HL-60 (cell line): ENCODE results near the gene BBC3. TPM values are rescaled to one million over a fixed set of nuclear protein-coding genes. Genes with fewer than 3 reads are reported as not detected.

ENCODE experiments used
- DNase-seq, 2 experiments: peaks; one replicate each; pipeline ENCODE4 v3.0.0-alpha.2; 2010 to 2020; ENCODE audit warnings: low read depth in 1 of 2, low spot score in 1 of 2
- H3K27ac ChIP-seq: fragments of 250-450 bp; sonication (Bioruptor Pico); replicated peaks from 2 replicates; pipeline ENCODE4 v1.5.1; 2020; ENCODE audit warnings: mild to moderate bottlenecking, moderate library complexity
- H3K27me3 ChIP-seq: fragments of 250-450 bp; sonication (Bioruptor Pico); 2 replicates; pipeline ENCODE4 v1.5.1; 2021; ENCODE audit warnings: mild to moderate bottlenecking, moderate library complexity; ENCODE audit not compliant: insufficient read depth, poor library complexity, severe bottlenecking
- H3K4me3 ChIP-seq: replicated peaks from 2 replicates; pipeline ENCODE4 v1.5.1; 2011; ENCODE audit warnings: mild to moderate bottlenecking, control low read depth, low read length; ENCODE audit not compliant: insufficient read depth
- GABPA ChIP-seq: IDR thresholded peaks from 2 replicates; pipeline ENCODE4 v1.6.1; 2012; ENCODE audit warnings: low read depth
- POLR2AphosphoS5 ChIP-seq: IDR thresholded peaks from 2 replicates; pipeline ENCODE4 v1.6.1; 2012; ENCODE audit warnings: low read depth
- SPI1 ChIP-seq: IDR thresholded peaks from 2 replicates; pipeline ENCODE4 v1.6.1; 2012; ENCODE audit warnings: low read depth, mild to moderate bottlenecking, borderline replicate concordance
- microRNA-seq: library from miRNA; unstranded; fragments of <30 nt; microRNA quantifications from one replicate; pipeline ENCODE4, GENCODE V29; 2018
- TF ChIP-seq, protein P1 (sequence below): IDR thresholded peaks from one replicate; pipeline ENCODE4 v1.5.1; 2011; ENCODE audit warnings: low read length, control low read depth, inconsistent platforms; ENCODE audit not compliant: insufficient read depth
- TF ChIP-seq, protein P2 (sequence below): IDR thresholded peaks from 2 replicates; pipeline ENCODE4 v1.6.1; 2012; ENCODE audit warnings: low read depth; ENCODE audit not compliant: insufficient replicate concordance

BBC3 gene

DNA sequence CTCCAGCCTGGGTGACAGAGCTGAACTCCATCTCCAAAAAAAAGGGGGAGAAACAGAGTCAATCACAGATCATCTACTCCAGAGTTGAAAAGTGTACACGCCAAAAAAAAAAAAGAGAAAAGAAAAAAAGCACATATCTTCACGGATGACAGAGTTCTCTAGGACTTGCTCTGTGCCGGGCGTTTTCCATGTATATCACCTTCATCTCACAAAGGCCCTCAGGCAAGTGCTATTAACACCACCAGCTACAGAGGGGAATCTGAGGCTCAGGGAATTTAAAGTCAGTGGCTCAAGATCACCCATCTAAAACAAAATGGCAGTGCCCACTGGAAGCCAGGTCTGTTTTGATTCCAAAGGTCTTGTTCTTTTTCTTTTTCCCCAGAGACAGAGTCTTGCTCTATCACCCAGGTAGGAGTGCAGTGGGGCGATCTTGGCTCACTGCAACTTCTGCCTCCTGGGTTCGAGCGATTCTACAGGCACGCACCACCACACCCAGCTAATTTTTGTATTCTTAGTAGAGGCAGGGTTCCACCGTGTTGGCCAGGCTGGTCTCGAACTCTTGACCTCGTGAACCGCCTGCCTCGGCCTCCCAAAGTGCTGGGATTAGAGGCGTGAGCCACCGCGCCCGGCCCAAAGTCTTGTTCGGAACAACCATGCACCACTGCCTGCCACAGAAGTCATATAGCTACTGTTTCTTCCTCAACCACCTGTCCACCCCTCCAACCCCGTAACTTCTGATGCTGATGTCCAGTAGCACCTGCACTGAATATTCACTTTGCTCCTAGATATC lies 58.1 kb downstream of the BBC3 start:
- TF ChIP-seq, protein P1, sequence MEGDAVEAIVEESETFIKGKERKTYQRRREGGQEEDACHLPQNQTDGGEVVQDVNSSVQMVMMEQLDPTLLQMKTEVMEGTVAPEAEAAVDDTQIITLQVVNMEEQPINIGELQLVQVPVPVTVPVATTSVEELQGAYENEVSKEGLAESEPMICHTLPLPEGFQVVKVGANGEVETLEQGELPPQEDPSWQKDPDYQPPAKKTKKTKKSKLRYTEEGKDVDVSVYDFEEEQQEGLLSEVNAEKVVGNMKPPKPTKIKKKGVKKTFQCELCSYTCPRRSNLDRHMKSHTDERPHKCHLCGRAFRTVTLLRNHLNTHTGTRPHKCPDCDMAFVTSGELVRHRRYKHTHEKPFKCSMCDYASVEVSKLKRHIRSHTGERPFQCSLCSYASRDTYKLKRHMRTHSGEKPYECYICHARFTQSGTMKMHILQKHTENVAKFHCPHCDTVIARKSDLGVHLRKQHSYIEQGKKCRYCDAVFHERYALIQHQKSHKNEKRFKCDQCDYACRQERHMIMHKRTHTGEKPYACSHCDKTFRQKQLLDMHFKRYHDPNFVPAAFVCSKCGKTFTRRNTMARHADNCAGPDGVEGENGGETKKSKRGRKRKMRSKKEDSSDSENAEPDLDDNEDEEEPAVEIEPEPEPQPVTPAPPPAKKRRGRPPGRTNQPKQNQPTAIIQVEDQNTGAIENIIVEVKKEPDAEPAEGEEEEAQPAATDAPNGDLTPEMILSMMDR = no peak
- TF ChIP-seq GABPA (no peak), SPI1 (no peak), POLR2AphosphoS5 (no peak)
- TF ChIP-seq, protein P2, sequence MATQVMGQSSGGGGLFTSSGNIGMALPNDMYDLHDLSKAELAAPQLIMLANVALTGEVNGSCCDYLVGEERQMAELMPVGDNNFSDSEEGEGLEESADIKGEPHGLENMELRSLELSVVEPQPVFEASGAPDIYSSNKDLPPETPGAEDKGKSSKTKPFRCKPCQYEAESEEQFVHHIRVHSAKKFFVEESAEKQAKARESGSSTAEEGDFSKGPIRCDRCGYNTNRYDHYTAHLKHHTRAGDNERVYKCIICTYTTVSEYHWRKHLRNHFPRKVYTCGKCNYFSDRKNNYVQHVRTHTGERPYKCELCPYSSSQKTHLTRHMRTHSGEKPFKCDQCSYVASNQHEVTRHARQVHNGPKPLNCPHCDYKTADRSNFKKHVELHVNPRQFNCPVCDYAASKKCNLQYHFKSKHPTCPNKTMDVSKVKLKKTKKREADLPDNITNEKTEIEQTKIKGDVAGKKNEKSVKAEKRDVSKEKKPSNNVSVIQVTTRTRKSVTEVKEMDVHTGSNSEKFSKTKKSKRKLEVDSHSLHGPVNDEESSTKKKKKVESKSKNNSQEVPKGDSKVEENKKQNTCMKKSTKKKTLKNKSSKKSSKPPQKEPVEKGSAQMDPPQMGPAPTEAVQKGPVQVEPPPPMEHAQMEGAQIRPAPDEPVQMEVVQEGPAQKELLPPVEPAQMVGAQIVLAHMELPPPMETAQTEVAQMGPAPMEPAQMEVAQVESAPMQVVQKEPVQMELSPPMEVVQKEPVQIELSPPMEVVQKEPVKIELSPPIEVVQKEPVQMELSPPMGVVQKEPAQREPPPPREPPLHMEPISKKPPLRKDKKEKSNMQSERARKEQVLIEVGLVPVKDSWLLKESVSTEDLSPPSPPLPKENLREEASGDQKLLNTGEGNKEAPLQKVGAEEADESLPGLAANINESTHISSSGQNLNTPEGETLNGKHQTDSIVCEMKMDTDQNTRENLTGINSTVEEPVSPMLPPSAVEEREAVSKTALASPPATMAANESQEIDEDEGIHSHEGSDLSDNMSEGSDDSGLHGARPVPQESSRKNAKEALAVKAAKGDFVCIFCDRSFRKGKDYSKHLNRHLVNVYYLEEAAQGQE = no peak
- no peak for DNase-seq
- no peak overlapping the region for H3K27ac ChIP-seq

More for the DNA sequence above, 58.1 kb downstream of the BBC3 start:
- no peak overlapping the region for H3K4me3 ChIP-seq
- no peaks in the 10 kb centered on the region for H3K27me3 ChIP-seq

Small RNA genes lying within 50 kb of the gene (microRNA-seq; reads per million reads assigned to microRNA genes)
- gene MIR3190 (not detected), gene MIR3191 (not detected)
